Neural progenitor cell (in vitro differentiated cells): ENCODE data around the gene SNX9. TPM values are rescaled to one million over a fixed set of nuclear protein-coding genes. Genes with fewer than 3 reads are reported as not detected.
"Not testable (repeated sequence)": the region's sequence is repeated elsewhere in the genome, so short reads cannot be mapped to it uniquely, and the experiment has no call there.

Experiments used
- DNase-seq: peaks from one replicate; pipeline ENCODE4 v3.0.0-alpha.2; 2016; ENCODE audit warnings: low spot score
- H2AFZ ChIP-seq: fragments of 200-600 bp; sonication (generic); replicated peaks from 2 replicates; pipeline ENCODE4 v1.6.1; 2016; ENCODE audit warnings: antibody characterized with exemption
- H3F3A ChIP-seq: fragments of 200-600 bp; sonication (generic); 2 replicates; pipeline ENCODE4 v1.6.1; 2016; ENCODE audit warnings: antibody characterized with exemption, low read depth
- H3K27ac ChIP-seq: fragments of 200-600 bp; sonication (generic); 2 replicates; pipeline ENCODE4 v1.5.1; 2016; ENCODE audit warnings: mild to moderate bottlenecking
- H3K27me3 ChIP-seq: fragments of 200-600 bp; sonication (generic); 2 replicates; pipeline ENCODE4 v1.6.1; 2016; ENCODE audit warnings: mild to moderate bottlenecking, moderate library complexity
- H3K36me3 ChIP-seq: fragments of 200-600 bp; sonication (generic); 2 replicates; pipeline ENCODE4 v1.5.1; 2016
- H3K4me1 ChIP-seq: fragments of 200-600 bp; sonication (generic); 2 replicates; pipeline ENCODE4 v1.6.1; 2016; ENCODE audit warnings: mixed run types
- H3K4me2 ChIP-seq: fragments of 200-600 bp; sonication (generic); 2 replicates; pipeline ENCODE4 v1.6.1; 2016
- H3K4me3 ChIP-seq: fragments of 200-600 bp; sonication (generic); 2 replicates; pipeline ENCODE4 v1.5.1; 2016
- H3K79me2 ChIP-seq: fragments of 200-600 bp; sonication (generic); 2 replicates; pipeline ENCODE4 v1.6.1; 2016; ENCODE audit warnings: low read depth
- H3K9ac ChIP-seq: fragments of 200-600 bp; sonication (generic); 2 replicates; pipeline ENCODE4 v1.6.1; 2016
- H3K9me3 ChIP-seq: fragments of 200-600 bp; sonication (generic); 2 replicates; pipeline ENCODE4 v1.5.1; 2016; ENCODE audit warnings: low read depth
- H4K20me1 ChIP-seq: fragments of 200-600 bp; sonication (generic); 2 replicates; pipeline ENCODE4 v1.6.1; 2016; ENCODE audit warnings: low read depth
- H3K27ac Mint-ChIP-seq: 3 replicates; pipeline ENCODE4 v1.8.0; 2021; ENCODE audit warnings: mixed read lengths
- H3K27me3 Mint-ChIP-seq: 2 replicates; pipeline ENCODE4 v1.8.0; 2022; ENCODE audit warnings: low read depth, mild to moderate bottlenecking, inconsistent platforms, moderate library complexity, mixed read lengths; ENCODE audit not compliant: insufficient read depth
- H3K36me3 Mint-ChIP-seq: 3 replicates; pipeline ENCODE4 v1.8.0; 2021; ENCODE audit warnings: mixed read lengths
- H3K4me1 Mint-ChIP-seq: 3 replicates; pipeline ENCODE4 v1.8.0; 2021; ENCODE audit warnings: mixed read lengths
- H3K4me3 Mint-ChIP-seq: 3 replicates; pipeline ENCODE4 v1.8.0; 2021; ENCODE audit warnings: mild to moderate bottlenecking, moderate library complexity, mixed read lengths
- H3K9me3 Mint-ChIP-seq: 3 replicates; pipeline ENCODE4 v1.8.0; 2020; ENCODE audit warnings: mixed read lengths
- CTCF ChIP-seq: fragments of 200-600 bp; sonication (generic); IDR thresholded peaks from 2 replicates; pipeline ENCODE4 v1.5.1; 2017; ENCODE audit warnings: antibody characterized with exemption, mild to moderate bottlenecking
- EZH2 ChIP-seq: fragments of 200-600 bp; sonication (generic); IDR thresholded peaks from 2 replicates; pipeline ENCODE4 v1.6.1; 2017; ENCODE audit warnings: antibody characterized with exemption, mild to moderate bottlenecking, moderate library complexity
- EZH2phosphoT487 ChIP-seq: fragments of 200-600 bp; sonication (generic); IDR thresholded peaks from 2 replicates; pipeline ENCODE4 v1.6.1; 2017; ENCODE audit warnings: antibody characterized with exemption
- total RNA-seq: library from RNA; depleted of rRNA; stranded (reverse); fragments of >200 nt; gene quantifications from 2 replicates; pipeline ENCODE4 v1.2.3, GENCODE V29; 2015; ENCODE audit warnings: low replicate concordance

SNX9 gene
- total RNA-seq, 1 donor from 2014 or later: 17.8 TPM

GRCh38 chr6:157946053-157946617 lies 123.1 kb downstream of the SNX9 start:
- DNase-seq: no peak
- Histone ChIP-seq H3K36me3 (no peaks in the 10 kb centered on the region), H3K9ac (no peak overlapping the region), H3K9me3 (peaks cover 6% of the 10 kb centered on the region), H3F3A (no peaks in the 10 kb centered on the region), H2AFZ (no peak overlapping the region), H3K79me2 (no peaks in the 10 kb centered on the region), H3K27me3 (no peaks in the 10 kb centered on the region), H4K20me1 (no peaks in the 10 kb centered on the region), H3K4me1 (no peaks in the 10 kb centered on the region), H3K4me2 (no peak overlapping the region), H3K4me3 (no peak overlapping the region), H3K27ac (no peak overlapping the region)
- Mint-ChIP-seq H3K27ac (no peak overlapping the region), H3K9me3 (peaks cover 14% of the 10 kb centered on the region), H3K27me3 (no peaks in the 10 kb centered on the region), H3K4me1 (no peaks in the 10 kb centered on the region), H3K4me3 (no peak overlapping the region), H3K36me3 (peaks cover 32% of the 10 kb centered on the region)
- TF ChIP-seq CTCF: no peak
- TF ChIP-seq EZH2phosphoT487: no peak
- TF ChIP-seq EZH2: no peak

DNA sequence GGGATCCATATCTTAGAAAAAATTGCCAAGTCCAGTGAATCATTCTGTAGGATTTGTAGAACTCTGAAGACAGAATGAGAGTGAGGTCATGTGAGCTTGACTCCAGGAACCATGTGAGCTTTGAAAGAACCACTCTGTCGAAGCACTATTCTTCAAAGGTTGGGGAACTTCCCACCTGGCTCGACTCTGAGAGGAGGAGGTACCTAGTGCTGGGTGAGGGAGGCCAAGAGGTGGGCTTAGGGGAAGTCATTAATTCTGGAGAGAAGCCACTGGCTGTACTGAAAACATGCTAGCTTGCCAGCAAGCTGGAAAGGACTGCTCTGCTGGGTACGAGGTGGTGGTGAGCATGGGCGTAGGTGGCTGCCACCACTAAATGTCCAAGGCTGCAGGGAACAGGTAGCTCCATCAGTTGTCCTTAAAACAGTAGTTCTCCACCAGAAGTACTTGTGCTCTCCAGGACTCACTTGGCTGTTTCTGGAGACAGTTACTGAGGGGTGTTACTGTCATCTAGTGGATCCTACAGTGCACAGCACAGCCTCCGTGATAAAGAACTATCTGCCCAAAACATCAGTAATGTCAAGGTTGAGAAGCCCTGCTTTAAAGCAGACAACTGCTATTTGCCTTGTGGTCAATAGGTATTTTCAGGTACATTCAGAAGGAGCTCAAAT lies 124.0 kb downstream of the SNX9 start:
- DNase-seq: peak; percentile 47
- peaks cover 31% of the 10 kb centered on the region for H3K36me3 Mint-ChIP-seq
- H3K27ac Mint-ChIP-seq: no peak overlapping the region

GRCh38 chr6:157950899-157951298 lies 127.9 kb downstream of the SNX9 start:
- Mint-ChIP-seq H3K36me3 (peaks cover 10% of the 10 kb centered on the region), H3K9me3 (peaks cover 14% of the 10 kb centered on the region)
- DNase-seq, H3K27ac ChIP-seq, H3K27me3 Mint-ChIP-seq, H3K9ac ChIP-seq, H3F3A ChIP-seq, H3K4me1 Mint-ChIP-seq, H3K4me1 ChIP-seq, H4K20me1 ChIP-seq, H3K27me3 ChIP-seq, H2AFZ ChIP-seq, H3K4me3 Mint-ChIP-seq, H3K79me2 ChIP-seq, H3K4me2 ChIP-seq, H3K4me3 ChIP-seq, H3K9me3 ChIP-seq, H3K27ac Mint-ChIP-seq, H3K36me3 ChIP-seq: not testable (repeated sequence)

More for the DNA sequence above, 124.0 kb downstream of the SNX9 start:
- Histone ChIP-seq H3K27ac (no peak overlapping the region), H3K4me1 (no peaks in the 10 kb centered on the region), H3F3A (no peaks in the 10 kb centered on the region), H3K9me3 (peaks cover 6% of the 10 kb centered on the region), H3K36me3 (no peaks in the 10 kb centered on the region), H3K79me2 (no peaks in the 10 kb centered on the region), H3K4me2 (no peak overlapping the region), H3K9ac (no peak overlapping the region), H3K4me3 (no peak overlapping the region), H4K20me1 (no peaks in the 10 kb centered on the region), H2AFZ (no peak overlapping the region), H3K27me3 (no peaks in the 10 kb centered on the region)
- H3K4me1 Mint-ChIP-seq: no peaks in the 10 kb centered on the region
- TF ChIP-seq EZH2 (no peak), EZH2phosphoT487 (no peak), CTCF (peak; percentile 62)
- H3K4me3 Mint-ChIP-seq: no peak overlapping the region
- no peaks in the 10 kb centered on the region for H3K27me3 Mint-ChIP-seq
- H3K9me3 Mint-ChIP-seq: peaks cover 14% of the 10 kb centered on the region

- Mint-ChIP-seq H3K4me1 (no peaks in the 10 kb centered on the region), H3K9me3 (peaks cover 14% of the 10 kb centered on the region), H3K27me3 (peaks cover 2% of the 10 kb centered on the region), H3K27ac (no peak overlapping the region), H3K4me3 (no peak overlapping the region), H3K36me3 (peaks cover 6% of the 10 kb centered on the region)
- no peaks in the 10 kb centered on the region for H3K79me2 ChIP-seq
- DNase-seq: no peak
- peaks cover 6% of the 10 kb centered on the region for H3K9me3 ChIP-seq
- H2AFZ ChIP-seq: no peak overlapping the region
- H4K20me1 ChIP-seq: no peaks in the 10 kb centered on the region
- H3K27ac ChIP-seq: no peak overlapping the region
- no peak overlapping the region for H3K9ac ChIP-seq
- H3K27me3 ChIP-seq: no peaks in the 10 kb centered on the region
- TF ChIP-seq CTCF (no peak), EZH2 (no peak), EZH2phosphoT487 (no peak)
- no peaks in the 10 kb centered on the region for H3K36me3 ChIP-seq
- peaks cover 4% of the 10 kb centered on the region for H3F3A ChIP-seq
- no peak overlapping the region for H3K4me3 ChIP-seq
- H3K4me1 ChIP-seq: peaks cover 3% of the 10 kb centered on the region
- H3K4me2 ChIP-seq: no peak overlapping the region
These were observed 128.8 kb downstream of the SNX9 start for GRCh38 chr6:157951828-157952227.
